ENCODE results near the gene CTF1.

CTF1 gene

DNA sequence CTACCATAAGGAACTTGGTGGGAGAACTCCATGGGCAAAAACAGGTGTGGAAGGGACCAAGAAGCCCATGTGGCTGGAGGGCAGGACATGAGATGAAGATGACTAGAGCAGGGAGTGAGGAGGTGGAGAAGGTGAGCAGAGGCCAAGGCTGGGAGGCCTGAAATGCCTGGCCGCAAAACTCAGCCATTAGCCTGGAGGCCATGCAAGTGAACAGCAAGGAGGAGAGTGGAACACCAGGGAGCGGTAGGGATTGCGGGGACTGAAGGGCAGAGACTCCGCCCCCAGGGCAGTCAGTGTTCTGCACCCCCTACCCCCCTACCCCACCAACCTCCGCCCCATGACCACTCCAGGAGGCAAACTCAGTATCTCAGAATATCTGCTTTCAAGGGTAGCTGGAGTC is 19.5 kb upstream of the CTF1 start:
- no peak for DNase-seq (ENCODE audit: extremely low read depth, low read depth)

DNA sequence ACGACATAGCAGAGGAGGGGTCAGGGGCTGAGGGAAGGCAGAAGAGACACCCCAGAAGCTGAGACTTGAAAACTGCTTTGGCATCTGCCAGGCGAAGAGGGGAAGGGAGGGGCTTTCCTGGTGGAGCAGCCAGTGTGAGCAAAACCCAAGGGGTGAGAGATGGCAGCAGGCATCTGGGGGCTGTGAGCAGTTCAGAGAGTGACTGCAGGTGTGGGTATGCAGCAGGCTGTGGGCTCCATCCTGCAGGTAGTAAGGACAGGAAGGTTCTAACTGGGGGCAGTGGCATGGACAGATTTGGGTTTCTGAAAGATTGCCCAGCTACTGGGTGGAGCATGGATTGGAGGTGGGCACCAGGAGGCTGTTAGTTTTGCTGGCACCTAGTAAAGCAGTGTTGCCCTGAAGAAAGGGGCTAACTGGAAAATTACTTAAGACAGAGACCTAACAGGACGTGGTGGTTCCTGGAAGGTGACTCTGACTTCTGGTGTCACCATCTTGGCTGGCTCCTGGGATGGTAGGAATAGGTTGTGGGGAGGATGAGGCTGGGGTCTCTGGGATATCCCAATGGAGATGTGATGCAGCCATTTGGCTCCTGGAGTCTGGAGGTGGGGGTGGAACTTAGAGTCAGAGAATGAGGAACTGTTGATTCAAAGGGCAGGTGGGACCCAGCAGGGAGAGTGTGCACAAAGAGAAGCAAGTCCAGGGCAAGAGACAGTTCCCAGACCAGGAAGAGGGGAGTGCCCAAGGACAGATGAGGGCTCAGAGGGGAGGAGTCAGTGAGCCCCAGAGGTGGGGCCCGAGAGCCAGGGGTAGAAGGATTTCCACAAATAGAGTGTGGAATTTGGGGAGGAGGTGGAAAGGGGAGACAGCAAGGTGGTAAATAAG is 13.7 kb upstream of the CTF1 start:
- no peak overlapping the region for H3K4me3 ChIP-seq (replicated peaks; ENCODE audit: low read depth, low read length)
- TF ChIP-seq, protein P1, sequence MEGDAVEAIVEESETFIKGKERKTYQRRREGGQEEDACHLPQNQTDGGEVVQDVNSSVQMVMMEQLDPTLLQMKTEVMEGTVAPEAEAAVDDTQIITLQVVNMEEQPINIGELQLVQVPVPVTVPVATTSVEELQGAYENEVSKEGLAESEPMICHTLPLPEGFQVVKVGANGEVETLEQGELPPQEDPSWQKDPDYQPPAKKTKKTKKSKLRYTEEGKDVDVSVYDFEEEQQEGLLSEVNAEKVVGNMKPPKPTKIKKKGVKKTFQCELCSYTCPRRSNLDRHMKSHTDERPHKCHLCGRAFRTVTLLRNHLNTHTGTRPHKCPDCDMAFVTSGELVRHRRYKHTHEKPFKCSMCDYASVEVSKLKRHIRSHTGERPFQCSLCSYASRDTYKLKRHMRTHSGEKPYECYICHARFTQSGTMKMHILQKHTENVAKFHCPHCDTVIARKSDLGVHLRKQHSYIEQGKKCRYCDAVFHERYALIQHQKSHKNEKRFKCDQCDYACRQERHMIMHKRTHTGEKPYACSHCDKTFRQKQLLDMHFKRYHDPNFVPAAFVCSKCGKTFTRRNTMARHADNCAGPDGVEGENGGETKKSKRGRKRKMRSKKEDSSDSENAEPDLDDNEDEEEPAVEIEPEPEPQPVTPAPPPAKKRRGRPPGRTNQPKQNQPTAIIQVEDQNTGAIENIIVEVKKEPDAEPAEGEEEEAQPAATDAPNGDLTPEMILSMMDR (IDR thresholded peaks at IDR 0.05; ENCODE audit: low read depth, low read length, missing control alignments), result no peak
- no peak for DNase-seq (ENCODE audit: extremely low read depth, low read depth)

More for the DNA sequence above, 19.5 kb upstream of the CTF1 start:
- peak overlapping the region; percentile 75 for H3K4me3 ChIP-seq (replicated peaks; ENCODE audit: low read depth, low read length)
- TF ChIP-seq, protein P1 (IDR thresholded peaks at IDR 0.05; ENCODE audit: low read depth, low read length, missing control alignments), result no peak

DNA sequence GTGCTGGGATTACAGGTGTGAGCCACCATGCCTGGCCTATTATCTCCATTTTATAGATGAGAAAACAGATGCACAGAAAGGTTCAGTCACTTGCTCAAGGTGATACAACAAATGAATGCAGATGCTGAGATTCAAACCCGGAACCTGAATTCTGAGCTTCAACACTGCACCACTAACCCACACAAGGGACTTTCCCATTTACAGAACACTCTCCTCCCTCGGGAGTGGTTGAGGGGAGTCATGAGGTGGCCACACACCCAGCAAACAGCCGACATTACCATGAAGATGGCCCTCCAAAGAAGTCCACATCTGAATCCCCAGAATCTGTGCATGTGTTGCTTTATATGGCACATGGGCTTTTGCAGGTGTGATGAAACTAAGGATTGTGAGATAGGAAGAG is 11.7 kb upstream of the CTF1 start:
- no peak for DNase-seq (ENCODE audit: extremely low read depth, low read depth)

DNA sequence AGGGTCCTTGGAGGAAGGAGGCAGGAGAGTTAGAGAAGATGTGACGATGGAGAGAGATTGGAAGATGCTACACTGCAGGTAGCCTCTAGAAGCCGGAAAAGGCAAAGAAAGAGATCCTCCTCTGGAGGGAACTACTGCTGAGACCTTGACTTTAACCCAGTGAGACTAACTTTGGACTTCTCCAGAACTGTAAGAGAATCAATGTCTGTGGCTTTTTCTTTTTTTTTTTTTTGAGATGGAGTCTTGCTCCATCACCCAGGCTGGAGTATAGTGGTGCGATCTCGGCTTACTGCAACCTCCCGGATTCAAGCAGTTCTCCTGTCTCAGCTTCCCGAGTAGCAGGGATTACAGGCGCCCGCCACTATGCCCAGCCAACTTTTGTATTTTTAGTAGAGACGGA is 11.2 kb upstream of the CTF1 start:
- TF ChIP-seq, protein P1 (IDR thresholded peaks at IDR 0.05; ENCODE audit: low read depth, low read length, missing control alignments), result no peak
- no peak overlapping the region for H3K4me3 ChIP-seq (replicated peaks; ENCODE audit: low read depth, low read length)
- DNase-seq (ENCODE audit: extremely low read depth, low read depth), result no peak

More for the DNA sequence above, 11.7 kb upstream of the CTF1 start:
- TF ChIP-seq, protein P1 (IDR thresholded peaks at IDR 0.05; ENCODE audit: low read depth, low read length, missing control alignments), result no peak
- no peak overlapping the region for H3K4me3 ChIP-seq (replicated peaks; ENCODE audit: low read depth, low read length)

DNA sequence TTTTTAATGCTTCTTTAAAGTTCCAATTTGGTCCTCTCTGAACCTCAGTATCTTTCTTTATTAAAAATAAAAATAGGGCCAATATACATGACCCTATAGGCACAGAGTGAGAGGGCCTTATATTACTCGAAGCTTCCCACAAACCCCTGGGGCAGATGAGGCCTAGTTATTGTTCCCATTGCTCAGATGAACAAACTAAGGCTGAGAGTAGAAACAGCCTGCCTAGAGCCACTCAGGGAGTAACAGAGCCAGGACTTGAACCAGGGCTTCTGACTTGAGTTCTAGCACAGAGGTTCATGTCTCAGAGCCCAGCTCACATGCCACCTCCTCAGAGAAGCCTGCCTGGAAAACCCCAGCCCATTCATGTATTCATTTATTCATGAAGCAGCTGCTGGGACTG is 10.3 kb upstream of the CTF1 start:
- TF ChIP-seq, protein P1 (IDR thresholded peaks at IDR 0.05; ENCODE audit: low read depth, low read length, missing control alignments), result no peak
- DNase-seq (ENCODE audit: extremely low read depth, low read depth), result no peak

DNA sequence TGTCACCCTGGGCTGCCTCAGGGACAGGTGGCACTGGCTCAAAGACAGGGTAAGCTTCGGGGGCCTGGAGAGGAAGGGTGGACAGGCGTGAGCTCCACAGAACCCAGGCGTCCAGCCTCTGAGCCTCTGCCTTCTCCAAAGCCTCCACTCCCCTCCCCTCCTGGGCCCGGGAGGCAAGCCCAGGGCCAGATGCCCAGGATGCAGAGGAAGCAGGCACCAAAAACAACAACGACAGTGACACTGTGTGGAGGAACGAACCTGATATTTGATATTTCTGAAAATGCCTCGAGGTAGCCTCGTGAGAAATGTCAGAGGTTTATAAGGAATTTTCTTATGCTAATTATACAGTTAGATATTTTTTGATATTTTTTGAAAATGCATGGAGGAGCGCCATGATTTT is 8.5 kb upstream of the CTF1 start:
- TF ChIP-seq, protein P1 (IDR thresholded peaks at IDR 0.05; ENCODE audit: low read depth, low read length, missing control alignments), result no peak
- no peak overlapping the region for H3K4me3 ChIP-seq (replicated peaks; ENCODE audit: low read depth, low read length)
- DNase-seq (ENCODE audit: extremely low read depth, low read depth), result no peak

More for the DNA sequence above, 10.3 kb upstream of the CTF1 start:
- H3K4me3 ChIP-seq (replicated peaks; ENCODE audit: low read depth, low read length), result no peak overlapping the region
